HCT116 (cell line): Measurements from ENCODE around the gene HTR3A. TPM values are rescaled to one million over a fixed set of nuclear protein-coding genes. Genes with fewer than 3 reads are reported as not detected.

Experiments
- ATAC-seq: fragments of 200-7000 bp; cut with Tn5 transposase; 2 replicates; pipeline ENCODE4 v1.9.1; 2020; ENCODE audit warnings: mild to moderate bottlenecking, moderate library complexity
- BruUV-seq: library from RNA; stranded (reverse); fragments of 400-500 nt; replicated peaks from 2 replicates; lab custom pipeline; 2021; lab: Mats Ljungman, UMichigan
- CTCF ChIA-PET: fragments of 300-600 bp; sonication (Branson Sonifier 250); formaldehyde crosslinking; loops from one replicate; lab custom pipeline; 2021; ENCODE audit warnings: antibody characterized with exemption; lab: Charles Lee
- POLR2A ChIA-PET: fragments of 300-600, 350-600 bp; sonication (Branson Sonifier 250); formaldehyde crosslinking; loops from one replicate; lab custom pipeline; 2021; ENCODE audit warnings: antibody characterized with exemption; lab: Charles Lee
- RAD21 ChIA-PET, 2 experiments: fragments of 300-600 bp; sonication (Branson Sonifier 250); formaldehyde crosslinking; loops; one replicate each; lab custom pipeline; 2023; ENCODE audit warnings: low total read pairs in 2 of 2; ENCODE audit not compliant: uncharacterized antibody in 2 of 2, unreplicated experiment in 2 of 2, low non-redundant PET in 1 of 2; lab: Charles Lee
- DNase-seq: peaks from one replicate; pipeline ENCODE4 v3.0.0-alpha.2; 2010; ENCODE audit warnings: low read depth, low spot score
- H2AFZ ChIP-seq: fragments of 200-600 bp; shearing (Covaris generic), sonication (generic); 2 replicates; pipeline ENCODE4 v1.6.1; 2017; ENCODE audit warnings: low read depth, mixed run types, mixed read lengths, antibody characterized with exemption, low read length; ENCODE audit not compliant: poor library complexity, severe bottlenecking
- H3K27ac ChIP-seq: 2 replicates; pipeline ENCODE4 v1.5.1; 2012; ENCODE audit warnings: low read depth, low read length
- H3K27me3 ChIP-seq: fragments of 200-600 bp; sonication (generic); 2 replicates; pipeline ENCODE4 v1.6.1; 2016; ENCODE audit warnings: mixed run types, low read length, mixed read lengths; ENCODE audit not compliant: insufficient read depth
- H3K36me3 ChIP-seq, 2 experiments: fragments of 200-500 bp in 1 of 2; fragments of 200-600 bp in 1 of 2; sonication (Bioruptor generic) in 1 of 2; sonication (generic) in 1 of 2; 2 replicates each; pipeline versions ENCODE4 v1.5.1 to v1.6.1; 2014 to 2016; ENCODE audit warnings: low read length in 2 of 2, inconsistent platforms in 1 of 2, mixed read lengths in 1 of 2, mixed run types in 1 of 2; ENCODE audit not compliant: insufficient read depth in 2 of 2, control insufficient read depth in 1 of 2
- H3K4me1 ChIP-seq, 2 experiments: fragments of 200-600 bp in 1 of 2; sonication (generic) in 1 of 2; 2 replicates each; pipeline versions ENCODE4 v1.5.1 to v1.6.1; 2012 to 2017; ENCODE audit warnings: low read length in 2 of 2, inconsistent platforms in 1 of 2, mild to moderate bottlenecking in 1 of 2, mixed read lengths in 1 of 2, mixed run types in 1 of 2, moderate library complexity in 1 of 2; ENCODE audit not compliant: insufficient read depth in 2 of 2, control insufficient read depth in 1 of 2
- H3K4me2 ChIP-seq: fragments of 200-600 bp; sonication (generic); 2 replicates; pipeline ENCODE4 v1.6.1; 2017; ENCODE audit warnings: mixed run types, low read length, mixed read lengths
- H3K4me3 ChIP-seq, 2 experiments: fragments of 200-600 bp in 1 of 2; sonication (generic) in 1 of 2; replicated peaks in 1 of 2; 2 replicates each; pipeline ENCODE4 v1.5.1; 2011 to 2016; ENCODE audit warnings: low read length in 2 of 2, control low read depth in 1 of 2, low read depth in 1 of 2, mild to moderate bottlenecking in 1 of 2, mixed read lengths in 1 of 2, mixed run types in 1 of 2
- H3K79me2 ChIP-seq: fragments of 200-600 bp; sonication (generic); 2 replicates; pipeline ENCODE4 v1.6.1; 2017; ENCODE audit warnings: mild to moderate bottlenecking, mixed run types, low read length, moderate library complexity, mixed read lengths; ENCODE audit not compliant: insufficient read depth
- H3K9ac ChIP-seq: fragments of 200-600 bp; sonication (generic); 2 replicates; pipeline ENCODE4 v1.6.1; 2016; ENCODE audit warnings: low read length, mixed read lengths
- H3K9me2 ChIP-seq: fragments of 200-600 bp; sonication (generic), shearing (Covaris generic); 2 replicates; pipeline ENCODE4 v1.6.1; 2017; ENCODE audit warnings: mixed run types, mild to moderate bottlenecking, moderate library complexity; ENCODE audit not compliant: insufficient read depth
- H3K9me3 ChIP-seq, 2 experiments: fragments of 200-500 bp in 1 of 2; fragments of 200-600 bp in 1 of 2; sonication (Bioruptor generic) in 1 of 2; sonication (generic) in 1 of 2; 2 replicates each; pipeline ENCODE4 v1.6.1; 2014 to 2017; ENCODE audit warnings: low read length in 2 of 2, mixed read lengths in 2 of 2, inconsistent platforms in 1 of 2, low read depth in 1 of 2, mild to moderate bottlenecking in 1 of 2, mixed run types in 1 of 2, moderate library complexity in 1 of 2; ENCODE audit not compliant: control insufficient read depth in 1 of 2, insufficient read depth in 1 of 2
- H4K20me1 ChIP-seq: fragments of 200-600 bp; sonication (generic), shearing (Covaris generic); 2 replicates; pipeline ENCODE4 v1.6.1; 2017; ENCODE audit warnings: mixed run types, mild to moderate bottlenecking, moderate library complexity; ENCODE audit not compliant: insufficient read depth
- CBX3 ChIP-seq: IDR thresholded peaks from 2 replicates; pipeline ENCODE4 v1.6.1; 2012; ENCODE audit warnings: low read depth
- EGR1 ChIP-seq: IDR thresholded peaks from 2 replicates; pipeline ENCODE4 v1.6.1; 2012; ENCODE audit warnings: low read depth
- ELF1 ChIP-seq: IDR thresholded peaks from 2 replicates; pipeline ENCODE4 v1.6.1; 2012; ENCODE audit warnings: low read depth, borderline replicate concordance
- EZH2 ChIP-seq: fragments of 200-600 bp; sonication (generic); IDR thresholded peaks from 2 replicates; pipeline ENCODE4 v1.6.1; 2017; ENCODE audit warnings: antibody characterized with exemption, mixed run types
- EZH2phosphoT487 ChIP-seq: fragments of 200-600 bp; IDR thresholded peaks from 2 replicates; pipeline ENCODE4 v1.6.1; 2018; ENCODE audit warnings: antibody characterized with exemption, borderline replicate concordance
- FOSL1 ChIP-seq: IDR thresholded peaks from 2 replicates; pipeline ENCODE4 v1.6.1; 2012; ENCODE audit warnings: low read depth
- POLR2A ChIP-seq: IDR thresholded peaks from 2 replicates; pipeline ENCODE4 v1.7.0; 2011; ENCODE audit warnings: borderline replicate concordance; ENCODE audit not compliant: insufficient read depth, insufficient read length; ENCODE audit errors: extremely low read depth
- SIN3A ChIP-seq: IDR thresholded peaks from 2 replicates; pipeline ENCODE4 v1.6.1; 2012; ENCODE audit warnings: low read depth
- SRF ChIP-seq: IDR thresholded peaks from 2 replicates; pipeline ENCODE4 v1.6.1; 2012; ENCODE audit warnings: low read depth
- TCF7L2 ChIP-seq: IDR thresholded peaks from 2 replicates; pipeline ENCODE4 v1.7.0; 2011; ENCODE audit warnings: borderline replicate concordance, inconsistent platforms; ENCODE audit not compliant: insufficient read depth, insufficient read length; ENCODE audit errors: extremely low read depth
- YY1 ChIP-seq: IDR thresholded peaks from 2 replicates; pipeline ENCODE4 v1.6.1; 2011; ENCODE audit warnings: low read length, low read depth, moderate library complexity, mild to moderate bottlenecking; ENCODE audit not compliant: insufficient replicate concordance; ENCODE audit errors: extremely low read depth
- intact Hi-C: fragments of 100-400 bp; cut with micrococcal nuclease; formaldehyde crosslinking; loops from 2 replicates; pipeline ENCODE4 v1.10.0; 2022
- total RNA-seq: library from RNA; stranded (reverse); gene quantifications from one replicate; pipeline ENCODE4 v1.2.1, GENCODE V29; 2021; ENCODE audit not compliant: unreplicated experiment
- TF ChIP-seq, protein P1 (sequence below): IDR thresholded peaks from 2 replicates; pipeline ENCODE4 v1.6.1; 2012
- TF ChIP-seq, protein P2 (sequence below): IDR thresholded peaks from 2 replicates; pipeline ENCODE4 v1.6.1; 2012
- TF ChIP-seq, protein P3 (sequence below): IDR thresholded peaks from 2 replicates; pipeline ENCODE4 v1.6.1; 2011; ENCODE audit warnings: mild to moderate bottlenecking, low read length, moderate library complexity; ENCODE audit not compliant: insufficient replicate concordance; ENCODE audit errors: extremely low read depth
- TF ChIP-seq, protein P4 (sequence below), 3 experiments: fragments of 200-600 bp in 1 of 3; sonication (generic) in 1 of 3; IDR thresholded peaks in 2 of 3; conservative IDR thresholded peaks in 1 of 3; 2 replicates each; pipeline ENCODE4 v1.5.1; 2012 to 2017; ENCODE audit warnings: low read depth in 2 of 3, low read length in 2 of 3, antibody characterized with exemption in 1 of 3, borderline replicate concordance in 1 of 3, control low read depth in 1 of 3, mild to moderate bottlenecking in 1 of 3, mixed read lengths in 1 of 3, mixed run types in 1 of 3, moderate library complexity in 1 of 3; ENCODE audit not compliant: insufficient read depth in 1 of 3
- TF ChIP-seq, protein P5 (sequence below): IDR thresholded peaks from 2 replicates; pipeline ENCODE4 v1.6.1; 2012; ENCODE audit warnings: low read depth

HTR3A gene
- total RNA-seq, 1 experiment from 2014 or later, result 0.12 TPM

DNA sequence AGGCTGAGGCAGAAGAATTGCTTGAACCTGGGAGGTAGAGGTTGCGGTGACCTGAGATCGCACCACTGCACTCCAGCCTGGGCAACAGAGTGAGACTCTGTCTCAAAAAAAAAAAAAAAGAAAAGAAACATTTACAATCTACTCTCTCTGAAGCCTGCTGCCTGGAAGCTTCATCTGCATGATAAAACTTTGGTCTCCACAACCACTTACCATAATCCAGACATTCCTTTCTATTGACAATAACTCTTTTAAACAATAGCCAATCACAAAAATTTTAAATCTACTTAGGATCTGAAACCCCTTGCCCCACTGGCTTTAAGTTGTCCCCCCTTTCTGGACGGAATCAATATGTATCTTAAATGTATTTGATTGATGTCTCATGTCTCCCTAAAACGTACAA lies 25.0 kb upstream of the HTR3A start:
- H3K9me2 ChIP-seq, result no peaks in the 10 kb centered on the region

More for the DNA sequence above, 25.0 kb upstream of the HTR3A start:
- Histone ChIP-seq H3K36me3 (no peaks in the 10 kb centered on the region), H3K9ac (no peak overlapping the region), H3K27me3 (peaks cover 22% of the 10 kb centered on the region), H3K79me2 (no peaks in the 10 kb centered on the region), H3K4me3 (no peak overlapping the region), H4K20me1 (no peaks in the 10 kb centered on the region), H3K9me3 (no peaks in the 10 kb centered on the region), H3K4me1 (no peaks in the 10 kb centered on the region), H2AFZ (no peak overlapping the region), H3K4me2 (no peak overlapping the region), H3K27ac (no peak overlapping the region)
- BruUV-seq, result no TSS peak
- no peak for DNase-seq
- no peak for TF ChIP-seq POLR2A
- no peak for TF ChIP-seq CBX3
- TF ChIP-seq TCF7L2, result no peak
- no peak for TF ChIP-seq FOSL1
- TF ChIP-seq YY1, result no peak
- TF ChIP-seq ELF1, result no peak
- TF ChIP-seq, protein P1, sequence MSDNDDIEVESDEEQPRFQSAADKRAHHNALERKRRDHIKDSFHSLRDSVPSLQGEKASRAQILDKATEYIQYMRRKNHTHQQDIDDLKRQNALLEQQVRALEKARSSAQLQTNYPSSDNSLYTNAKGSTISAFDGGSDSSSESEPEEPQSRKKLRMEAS, result no peak
- no peak for TF ChIP-seq EGR1
- no peak for TF ChIP-seq SIN3A
- TF ChIP-seq, protein P2, sequence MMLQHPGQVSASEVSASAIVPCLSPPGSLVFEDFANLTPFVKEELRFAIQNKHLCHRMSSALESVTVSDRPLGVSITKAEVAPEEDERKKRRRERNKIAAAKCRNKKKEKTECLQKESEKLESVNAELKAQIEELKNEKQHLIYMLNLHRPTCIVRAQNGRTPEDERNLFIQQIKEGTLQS, result no peak
- TF ChIP-seq, protein P3, sequence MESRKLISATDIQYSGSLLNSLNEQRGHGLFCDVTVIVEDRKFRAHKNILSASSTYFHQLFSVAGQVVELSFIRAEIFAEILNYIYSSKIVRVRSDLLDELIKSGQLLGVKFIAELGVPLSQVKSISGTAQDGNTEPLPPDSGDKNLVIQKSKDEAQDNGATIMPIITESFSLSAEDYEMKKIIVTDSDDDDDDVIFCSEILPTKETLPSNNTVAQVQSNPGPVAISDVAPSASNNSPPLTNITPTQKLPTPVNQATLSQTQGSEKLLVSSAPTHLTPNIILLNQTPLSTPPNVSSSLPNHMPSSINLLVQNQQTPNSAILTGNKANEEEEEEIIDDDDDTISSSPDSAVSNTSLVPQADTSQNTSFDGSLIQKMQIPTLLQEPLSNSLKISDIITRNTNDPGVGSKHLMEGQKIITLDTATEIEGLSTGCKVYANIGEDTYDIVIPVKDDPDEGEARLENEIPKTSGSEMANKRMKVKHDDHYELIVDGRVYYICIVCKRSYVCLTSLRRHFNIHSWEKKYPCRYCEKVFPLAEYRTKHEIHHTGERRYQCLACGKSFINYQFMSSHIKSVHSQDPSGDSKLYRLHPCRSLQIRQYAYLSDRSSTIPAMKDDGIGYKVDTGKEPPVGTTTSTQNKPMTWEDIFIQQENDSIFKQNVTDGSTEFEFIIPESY, result no peak
- no peak for TF ChIP-seq SRF
- TF ChIP-seq EZH2, result no peak
- TF ChIP-seq EZH2phosphoT487, result no peak
- TF ChIP-seq, protein P4, sequence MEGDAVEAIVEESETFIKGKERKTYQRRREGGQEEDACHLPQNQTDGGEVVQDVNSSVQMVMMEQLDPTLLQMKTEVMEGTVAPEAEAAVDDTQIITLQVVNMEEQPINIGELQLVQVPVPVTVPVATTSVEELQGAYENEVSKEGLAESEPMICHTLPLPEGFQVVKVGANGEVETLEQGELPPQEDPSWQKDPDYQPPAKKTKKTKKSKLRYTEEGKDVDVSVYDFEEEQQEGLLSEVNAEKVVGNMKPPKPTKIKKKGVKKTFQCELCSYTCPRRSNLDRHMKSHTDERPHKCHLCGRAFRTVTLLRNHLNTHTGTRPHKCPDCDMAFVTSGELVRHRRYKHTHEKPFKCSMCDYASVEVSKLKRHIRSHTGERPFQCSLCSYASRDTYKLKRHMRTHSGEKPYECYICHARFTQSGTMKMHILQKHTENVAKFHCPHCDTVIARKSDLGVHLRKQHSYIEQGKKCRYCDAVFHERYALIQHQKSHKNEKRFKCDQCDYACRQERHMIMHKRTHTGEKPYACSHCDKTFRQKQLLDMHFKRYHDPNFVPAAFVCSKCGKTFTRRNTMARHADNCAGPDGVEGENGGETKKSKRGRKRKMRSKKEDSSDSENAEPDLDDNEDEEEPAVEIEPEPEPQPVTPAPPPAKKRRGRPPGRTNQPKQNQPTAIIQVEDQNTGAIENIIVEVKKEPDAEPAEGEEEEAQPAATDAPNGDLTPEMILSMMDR (IDR thresholded peaks at IDR 0.05 in 2 of 3, conservative IDR thresholded peaks at IDR 0.05 in 1 of 3; ENCODE audit: borderline replicate concordance in 1 of 3, insufficient read depth in 1 of 3, low read depth in 2 of 3, low read length in 2 of 3), result no peak
- TF ChIP-seq, protein P5, sequence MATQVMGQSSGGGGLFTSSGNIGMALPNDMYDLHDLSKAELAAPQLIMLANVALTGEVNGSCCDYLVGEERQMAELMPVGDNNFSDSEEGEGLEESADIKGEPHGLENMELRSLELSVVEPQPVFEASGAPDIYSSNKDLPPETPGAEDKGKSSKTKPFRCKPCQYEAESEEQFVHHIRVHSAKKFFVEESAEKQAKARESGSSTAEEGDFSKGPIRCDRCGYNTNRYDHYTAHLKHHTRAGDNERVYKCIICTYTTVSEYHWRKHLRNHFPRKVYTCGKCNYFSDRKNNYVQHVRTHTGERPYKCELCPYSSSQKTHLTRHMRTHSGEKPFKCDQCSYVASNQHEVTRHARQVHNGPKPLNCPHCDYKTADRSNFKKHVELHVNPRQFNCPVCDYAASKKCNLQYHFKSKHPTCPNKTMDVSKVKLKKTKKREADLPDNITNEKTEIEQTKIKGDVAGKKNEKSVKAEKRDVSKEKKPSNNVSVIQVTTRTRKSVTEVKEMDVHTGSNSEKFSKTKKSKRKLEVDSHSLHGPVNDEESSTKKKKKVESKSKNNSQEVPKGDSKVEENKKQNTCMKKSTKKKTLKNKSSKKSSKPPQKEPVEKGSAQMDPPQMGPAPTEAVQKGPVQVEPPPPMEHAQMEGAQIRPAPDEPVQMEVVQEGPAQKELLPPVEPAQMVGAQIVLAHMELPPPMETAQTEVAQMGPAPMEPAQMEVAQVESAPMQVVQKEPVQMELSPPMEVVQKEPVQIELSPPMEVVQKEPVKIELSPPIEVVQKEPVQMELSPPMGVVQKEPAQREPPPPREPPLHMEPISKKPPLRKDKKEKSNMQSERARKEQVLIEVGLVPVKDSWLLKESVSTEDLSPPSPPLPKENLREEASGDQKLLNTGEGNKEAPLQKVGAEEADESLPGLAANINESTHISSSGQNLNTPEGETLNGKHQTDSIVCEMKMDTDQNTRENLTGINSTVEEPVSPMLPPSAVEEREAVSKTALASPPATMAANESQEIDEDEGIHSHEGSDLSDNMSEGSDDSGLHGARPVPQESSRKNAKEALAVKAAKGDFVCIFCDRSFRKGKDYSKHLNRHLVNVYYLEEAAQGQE, result no peak
- POLR2A ChIA-PET, result no interaction called here
- RAD21 ChIA-PET, result no interaction called here
- CTCF ChIA-PET, result no interaction called here
- intact Hi-C loops, result no loop called here
- no peak for ATAC-seq
